SU-DHL-6 (cell line): ENCODE data around the gene ZNF23.

ENCODE experiments used
- H2AFZ ChIP-seq: fragments of 200-600 bp; sonication (generic); 2 replicates; pipeline ENCODE4 v1.6.1; 2014; ENCODE audit warnings: low read depth, mild to moderate bottlenecking, moderate library complexity, mixed read lengths, antibody characterized with exemption, low read length; ENCODE audit not compliant: severe bottlenecking
- H3F3A ChIP-seq: fragments of 200-600 bp; shearing (Covaris generic); 2 replicates; pipeline ENCODE4 v1.6.0; 2016; ENCODE audit warnings: antibody characterized with exemption, mild to moderate bottlenecking; ENCODE audit not compliant: insufficient read depth
- H3K27ac ChIP-seq: fragments of 200-600 bp; sonication (generic); 2 replicates; pipeline ENCODE4 v1.5.1; 2016; ENCODE audit warnings: low read depth, mild to moderate bottlenecking, low read length, moderate library complexity, mixed read lengths
- H3K27me3 ChIP-seq: fragments of 200-600 bp; sonication (generic), shearing (Covaris generic); 2 replicates; pipeline ENCODE4 v1.6.0; 2014; ENCODE audit warnings: mild to moderate bottlenecking, low read length
- H3K36me3 ChIP-seq: fragments of 200-600 bp; sonication (generic); 2 replicates; pipeline ENCODE4 v1.6.1; 2014; ENCODE audit warnings: mild to moderate bottlenecking, low read length, mixed read lengths
- H3K4me2 ChIP-seq: fragments of 300-600, 200-600 bp; shearing (Covaris generic), sonication (generic); 2 replicates; pipeline ENCODE4 v1.6.0; 2014; ENCODE audit warnings: low read length, low read depth, mild to moderate bottlenecking; ENCODE audit not compliant: poor library complexity, severe bottlenecking
- H3K4me3 ChIP-seq: fragments of 200-600 bp; sonication (generic); 2 replicates; pipeline ENCODE4 v1.5.1; 2014; ENCODE audit warnings: antibody characterized with exemption, low read length, mild to moderate bottlenecking, mixed read lengths; ENCODE audit not compliant: insufficient read depth, poor library complexity, severe bottlenecking
- H3K79me2 ChIP-seq: fragments of 200-600 bp; sonication (generic); 2 replicates; pipeline ENCODE4 v1.6.1; 2014; ENCODE audit warnings: mild to moderate bottlenecking, low read length, moderate library complexity; ENCODE audit not compliant: insufficient read depth
- H3K9ac ChIP-seq: fragments of 200-600 bp; sonication (generic); 2 replicates; pipeline ENCODE4 v1.7.0; 2014; ENCODE audit warnings: mild to moderate bottlenecking, low read length
- H3K9me2 ChIP-seq: fragments of 200-600 bp; sonication (generic); replicated peaks from 2 replicates; pipeline ENCODE4 v1.6.1; 2014; ENCODE audit warnings: low read length; ENCODE audit not compliant: insufficient read depth
- H3K9me3 ChIP-seq: fragments of 200-600 bp; sonication (generic); 2 replicates; pipeline ENCODE4 v1.6.1; 2014; ENCODE audit warnings: low read length, mixed read lengths; ENCODE audit not compliant: insufficient read depth
- H4K20me1 ChIP-seq: fragments of 200-600 bp; sonication (generic); 2 replicates; pipeline ENCODE4 v1.6.1; 2014; ENCODE audit warnings: low read depth, mild to moderate bottlenecking, antibody characterized with exemption, low read length, moderate library complexity, mixed read lengths
- CTCF ChIP-seq: fragments of 200-600 bp; sonication (generic); IDR thresholded peaks from one replicate; pipeline ENCODE4 v1.5.1; 2017; ENCODE audit warnings: antibody characterized with exemption, mild to moderate bottlenecking, low read length, moderate library complexity; ENCODE audit not compliant: insufficient read depth, poor library complexity, severe bottlenecking
- EZH2phosphoT487 ChIP-seq: fragments of 200-600 bp; sonication (generic), shearing (Covaris generic); conservative IDR thresholded peaks from 2 replicates; pipeline ENCODE4 v1.6.1; 2018; ENCODE audit warnings: mild to moderate bottlenecking, antibody characterized with exemption, low read length, moderate library complexity, mixed read lengths

ZNF23 gene

GRCh38 chr16:71449020-71449419 lies 13.0 kb downstream of the ZNF23 start:
- Histone ChIP-seq H3K9me2 (no peaks in the 10 kb centered on the region), H3F3A (no peaks in the 10 kb centered on the region), H3K9ac (no peak overlapping the region), H2AFZ (no peak overlapping the region), H4K20me1 (no peaks in the 10 kb centered on the region), H3K4me2 (no peak overlapping the region), H3K27ac (no peak overlapping the region), H3K27me3 (no peaks in the 10 kb centered on the region), H3K79me2 (no peaks in the 10 kb centered on the region), H3K36me3 (peaks cover 52% of the 10 kb centered on the region), H3K4me3 (no peak overlapping the region), H3K9me3 (peaks cover 38% of the 10 kb centered on the region)
- TF ChIP-seq EZH2phosphoT487: no peak

GRCh38 chr16:71448274-71448866 lies 13.7 kb downstream of the ZNF23 start:
- Histone ChIP-seq H4K20me1 (no peaks in the 10 kb centered on the region), H3K4me2 (no peak overlapping the region), H3F3A (no peaks in the 10 kb centered on the region), H3K4me3 (no peak overlapping the region), H3K36me3 (peaks cover 52% of the 10 kb centered on the region), H3K9me3 (peaks cover 38% of the 10 kb centered on the region), H2AFZ (no peak overlapping the region), H3K79me2 (no peaks in the 10 kb centered on the region), H3K27me3 (no peaks in the 10 kb centered on the region), H3K9ac (no peak overlapping the region), H3K27ac (no peak overlapping the region), H3K9me2 (no peaks in the 10 kb centered on the region)
- no peak for TF ChIP-seq EZH2phosphoT487
- TF ChIP-seq CTCF: no peak

DNA sequence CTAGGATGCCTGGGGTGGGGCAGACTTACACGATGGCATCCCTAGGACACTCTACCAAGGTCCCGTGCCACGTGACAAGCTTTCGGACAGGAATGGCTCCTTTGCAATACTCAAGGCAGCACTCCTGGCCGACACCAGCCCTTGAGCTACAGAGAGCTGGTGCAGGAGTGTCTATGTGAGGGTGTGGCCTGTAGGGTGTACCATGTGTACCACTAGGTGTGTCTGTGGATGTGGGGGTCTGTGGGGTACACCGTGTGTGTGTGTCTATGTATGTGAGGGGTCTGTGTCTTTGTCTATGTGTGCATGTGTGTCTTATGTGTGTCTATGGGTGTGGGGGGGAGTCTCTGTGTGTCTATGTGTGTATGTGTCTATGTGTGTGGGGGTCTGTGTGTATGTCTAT lies 18.3 kb downstream of the ZNF23 start:
- Histone ChIP-seq H3K9me3 (peaks cover 15% of the 10 kb centered on the region), H3K9me2 (no peaks in the 10 kb centered on the region)
- TF ChIP-seq CTCF: no peak

DNA sequence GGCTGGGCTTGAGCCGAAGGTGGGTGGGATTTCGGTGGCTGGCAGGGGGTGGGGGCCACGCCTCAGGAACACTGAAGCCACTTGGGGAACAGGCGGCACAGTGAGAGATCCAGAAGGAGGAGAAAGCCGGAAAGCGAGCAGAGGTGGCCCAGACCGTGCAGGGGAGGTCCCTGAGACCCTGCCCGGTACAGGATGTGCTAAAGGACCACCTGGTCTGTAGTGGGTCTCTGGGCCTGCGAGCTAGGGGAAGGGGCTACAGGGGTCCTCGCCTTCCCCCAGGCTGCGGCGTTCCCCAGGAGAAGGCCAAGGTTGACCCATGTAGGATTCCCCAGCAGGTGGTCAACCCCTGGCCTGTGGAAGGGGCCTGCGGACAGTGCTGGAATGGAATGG lies 20.0 kb downstream of the ZNF23 start, which contains the start of gene TLE7:
TSS of gene TLE7 (minus strand) at position 4 of the 390 bp plus-strand sequence. CDS start 8,730 bp downstream, outside the sequence.
- Histone ChIP-seq H3K4me3 (no peak within 1 kb of the TSS), H3K27me3 (no peaks in the 10 kb centered on the region), H3K9ac (no peak within 1 kb of the TSS), H3K9me3 (no peaks in the 10 kb centered on the region), H3K36me3 (no peaks in the 10 kb centered on the region), H3K27ac (no peak within 1 kb of the TSS), H2AFZ (no peak within 1 kb of the TSS), H3K9me2 (no peaks in the 10 kb centered on the region), H3K79me2 (no peaks in the 10 kb centered on the region), H3K4me2 (no peak within 1 kb of the TSS), H3F3A (no peaks in the 10 kb centered on the region), H4K20me1 (no peaks in the 10 kb centered on the region)
- TF ChIP-seq EZH2phosphoT487 (no peak), CTCF (no peak)

More for the DNA sequence above, 18.3 kb downstream of the ZNF23 start:
- Histone ChIP-seq H3K27ac (no peak overlapping the region), H3F3A (no peaks in the 10 kb centered on the region), H4K20me1 (no peaks in the 10 kb centered on the region), H3K4me3 (no peak overlapping the region), H2AFZ (no peak overlapping the region), H3K4me2 (no peak overlapping the region), H3K27me3 (no peaks in the 10 kb centered on the region), H3K9ac (no peak overlapping the region), H3K79me2 (no peaks in the 10 kb centered on the region), H3K36me3 (peaks cover 12% of the 10 kb centered on the region)
